Endothelial cell of umbilical vein (primary cell): Measurements from ENCODE around the gene ACSF3.

Experiments
- EZH2 ChIP-seq: IDR thresholded peaks from 2 replicates; pipeline ENCODE4 v1.6.1; 2012; ENCODE audit warnings: borderline replicate concordance, low read depth, mild to moderate bottlenecking, moderate library complexity, low read length, inconsistent platforms; ENCODE audit not compliant: severe bottlenecking
- POLR2A ChIP-seq: IDR thresholded peaks from 2 replicates; pipeline ENCODE4 v1.6.1; 2012; ENCODE audit warnings: low read depth, mild to moderate bottlenecking, control low read depth, low read length
- POLR2AphosphoS5 ChIP-seq: IDR thresholded peaks from 2 replicates; pipeline ENCODE4 v1.6.1; 2012; ENCODE audit warnings: low read depth, mild to moderate bottlenecking, control low read depth, low read length, moderate library complexity; ENCODE audit not compliant: insufficient read depth
- TF ChIP-seq, protein P1 (sequence below), 2 donors: IDR thresholded peaks; 1 replicate in 1 of 2; 2 replicates in 1 of 2; pipeline ENCODE4 v1.5.1; 2011; ENCODE audit warnings: low read length in 2 of 2, mild to moderate bottlenecking in 2 of 2, moderate library complexity in 2 of 2, control low read depth in 1 of 2, inconsistent platforms in 1 of 2, low read depth in 1 of 2; ENCODE audit not compliant: insufficient read depth in 1 of 2; ENCODE audit errors: extremely low read depth in 1 of 2

DNA sequence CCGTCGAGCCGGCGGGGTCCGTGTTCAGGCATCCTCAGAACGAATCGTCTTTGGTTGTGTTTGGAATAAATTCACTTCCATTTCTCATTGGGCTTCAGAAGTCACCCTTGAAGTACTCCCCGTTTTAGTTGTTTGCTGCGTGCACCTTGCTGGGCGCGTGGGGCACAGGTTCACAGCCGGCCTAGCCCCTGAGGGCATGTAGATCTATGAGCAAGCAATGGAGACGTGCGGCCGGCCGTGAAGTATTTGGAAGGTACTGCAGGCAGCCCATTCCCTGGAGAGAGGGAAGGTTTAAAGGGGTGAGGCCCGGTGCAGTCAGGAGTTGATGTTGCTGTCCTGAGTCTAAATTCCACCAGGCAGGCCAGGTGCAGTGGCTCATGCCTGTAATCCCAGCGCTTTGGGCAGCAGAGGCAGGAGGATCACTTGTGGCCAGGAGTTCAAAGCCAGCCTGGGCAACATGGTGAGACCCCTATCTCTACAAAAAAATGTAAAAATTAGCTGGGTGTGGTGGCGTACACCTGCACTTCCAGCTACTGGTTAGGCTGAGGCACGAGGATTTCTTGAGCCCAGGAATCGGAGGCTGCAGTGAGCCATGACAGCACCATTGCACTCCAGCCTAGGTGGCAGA lies 714 bp downstream of the ACSF3 start:
- TF ChIP-seq POLR2A (no peak), POLR2AphosphoS5 (no peak), EZH2 (no peak)
- TF ChIP-seq, protein P1, sequence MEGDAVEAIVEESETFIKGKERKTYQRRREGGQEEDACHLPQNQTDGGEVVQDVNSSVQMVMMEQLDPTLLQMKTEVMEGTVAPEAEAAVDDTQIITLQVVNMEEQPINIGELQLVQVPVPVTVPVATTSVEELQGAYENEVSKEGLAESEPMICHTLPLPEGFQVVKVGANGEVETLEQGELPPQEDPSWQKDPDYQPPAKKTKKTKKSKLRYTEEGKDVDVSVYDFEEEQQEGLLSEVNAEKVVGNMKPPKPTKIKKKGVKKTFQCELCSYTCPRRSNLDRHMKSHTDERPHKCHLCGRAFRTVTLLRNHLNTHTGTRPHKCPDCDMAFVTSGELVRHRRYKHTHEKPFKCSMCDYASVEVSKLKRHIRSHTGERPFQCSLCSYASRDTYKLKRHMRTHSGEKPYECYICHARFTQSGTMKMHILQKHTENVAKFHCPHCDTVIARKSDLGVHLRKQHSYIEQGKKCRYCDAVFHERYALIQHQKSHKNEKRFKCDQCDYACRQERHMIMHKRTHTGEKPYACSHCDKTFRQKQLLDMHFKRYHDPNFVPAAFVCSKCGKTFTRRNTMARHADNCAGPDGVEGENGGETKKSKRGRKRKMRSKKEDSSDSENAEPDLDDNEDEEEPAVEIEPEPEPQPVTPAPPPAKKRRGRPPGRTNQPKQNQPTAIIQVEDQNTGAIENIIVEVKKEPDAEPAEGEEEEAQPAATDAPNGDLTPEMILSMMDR (IDR thresholded peaks at IDR 0.05; ENCODE audit: extremely low read depth in 1 of 2, insufficient read depth in 1 of 2, low read depth in 1 of 2, low read length in 2 of 2), result no peak
